Occipital lobe (tissue), 2 donors: ENCODE measurements around the gene NIP7. TPM values are rescaled to one million over a fixed set of nuclear protein-coding genes. Genes with fewer than 3 reads are reported as not detected.
"Not testable (repeated sequence)": the region's sequence is repeated elsewhere in the genome, so short reads cannot be mapped to it uniquely, and the experiment has no call there.

Experiments used
- DNase-seq: peaks from one replicate; lab custom pipeline; 2025; lab: John Stamatoyannopoulos, UW
- total RNA-seq: library from RNA; depleted of rRNA; stranded (reverse); fragments of >200 nt; gene quantifications from one replicate; pipeline ENCODE4 v1.2.3, GENCODE V29; 2014

NIP7 gene
- total RNA-seq, 1 donor from 2014 or later: 14.2 TPM

- no peak for DNase-seq
Observed at GRCh38 chr16:69344171-69344570, 4.6 kb downstream of the NIP7 start.

- no peak for DNase-seq
Observed at GRCh38 chr16:69345923-69346322, 6.4 kb downstream of the NIP7 start.

- DNase-seq: no peak
Observed at GRCh38 chr16:69346683-69347082, 7.1 kb downstream of the NIP7 start.

- DNase-seq: no peak
Observed at GRCh38 chr16:69348222-69348621, 8.7 kb downstream of the NIP7 start.

GRCh38 chr16:69349536-69349935 is 10.0 kb downstream of the NIP7 start:
- DNase-seq: no peak

- DNase-seq: no peak
Observed at GRCh38 chr16:69350536-69351133, 11.1 kb downstream of the NIP7 start.

GRCh38 chr16:69351309-69352027 is 11.9 kb downstream of the NIP7 start, which contains the start of gene TMED6:
Gene TMED6 (minus strand): TSS chr16:69351786. CDS start chr16:69351753, 33 bp downstream.
- DNase-seq: no peak

- not testable (repeated sequence) for DNase-seq
Observed at GRCh38 chr16:69360070-69360469, 20.5 kb downstream of the NIP7 start.

GRCh38 chr16:69363281-69363717 is 23.7 kb downstream of the NIP7 start:
- DNase-seq: no peak

- no peak for DNase-seq
Observed at GRCh38 chr16:69364088-69364487, 24.5 kb downstream of the NIP7 start.

- no peak for DNase-seq
Observed at GRCh38 chr16:69365901-69366300, 26.3 kb downstream of the NIP7 start.

GRCh38 chr16:69366431-69366830 is 26.9 kb downstream of the NIP7 start:
- no peak for DNase-seq

- DNase-seq: no peak
Observed at GRCh38 chr16:69367980-69368379, 28.4 kb downstream of the NIP7 start.

- DNase-seq: no peak
Observed at GRCh38 chr16:69368866-69369265, 29.3 kb downstream of the NIP7 start.

- DNase-seq: no peak
Observed at GRCh38 chr16:69371564-69371963, 32.0 kb downstream of the NIP7 start.

GRCh38 chr16:69373019-69373418 is 33.4 kb downstream of the NIP7 start:
- no peak for DNase-seq

GRCh38 chr16:69376393-69377059 is 37.0 kb downstream of the NIP7 start:
- no peak for DNase-seq

GRCh38 chr16:69378036-69378435 is 38.5 kb downstream of the NIP7 start:
- DNase-seq: no peak

GRCh38 chr16:69378760-69379159 is 39.2 kb downstream of the NIP7 start:
- no peak for DNase-seq

- no peak for DNase-seq
Observed at GRCh38 chr16:69381231-69381630, 41.7 kb downstream of the NIP7 start.

- no peak for DNase-seq
Observed at GRCh38 chr16:69382421-69382820, 42.8 kb downstream of the NIP7 start.

GRCh38 chr16:69384974-69385373 is 45.4 kb downstream of the NIP7 start:
- no peak for DNase-seq

GRCh38 chr16:69386596-69386995 is 47.0 kb downstream of the NIP7 start:
- no peak for DNase-seq
